COLO668 (cell line): Measurements from ENCODE around the gene WASF3.

Experiments
- DNase-seq: peaks from one replicate; lab custom pipeline; 2025; ENCODE audit not compliant: unreplicated experiment; lab: John Stamatoyannopoulos, UW

The WASF3 gene

DNA sequence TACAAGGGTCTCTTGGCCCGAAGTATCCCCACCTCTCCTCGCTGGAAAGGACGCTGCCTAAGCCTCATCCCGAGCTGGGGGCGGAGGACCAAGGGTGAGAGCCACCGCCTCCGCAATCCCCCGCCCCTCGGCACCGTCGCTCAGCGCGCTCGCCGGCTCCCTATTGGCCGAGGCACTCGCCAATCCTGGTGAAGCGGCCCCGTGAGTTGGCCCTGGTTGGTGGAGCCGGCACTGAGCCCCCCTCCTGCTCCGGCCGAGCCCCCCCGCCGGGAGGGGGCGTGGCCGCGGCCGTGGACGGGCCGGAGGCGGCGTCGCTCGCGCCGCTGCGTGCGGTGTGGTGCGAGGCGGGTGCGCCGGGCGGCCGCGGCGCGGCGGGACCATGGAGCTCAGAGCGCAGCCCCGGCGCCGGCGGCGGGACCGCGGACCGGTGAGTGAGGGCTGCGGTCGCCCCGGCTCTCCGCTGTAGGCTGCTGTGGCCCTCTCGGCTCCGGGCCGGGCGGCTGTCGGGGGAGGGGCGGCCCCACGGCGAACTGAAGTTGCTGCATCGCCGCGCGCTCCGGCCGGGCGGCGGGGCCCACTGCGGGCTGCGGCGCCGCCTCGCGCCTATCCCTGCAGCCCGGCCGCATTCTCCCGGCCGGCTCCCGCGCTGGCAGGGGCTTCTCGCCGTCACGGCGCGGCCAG lies at the start of gene WASF3:
Gene WASF3, plus strand, starts transcription at position 291 of the 681 bp plus-strand sequence. CDS start 84,588 bp downstream, outside the sequence.
- DNase-seq = peak; percentile 100

GRCh38 chr13:26508885-26509284 lies 48.6 kb upstream of the WASF3 start:
- no peak for DNase-seq

- DNase-seq = no peak
Observed at GRCh38 chr13:26509491-26509890, 48.0 kb upstream of the WASF3 start.

DNA sequence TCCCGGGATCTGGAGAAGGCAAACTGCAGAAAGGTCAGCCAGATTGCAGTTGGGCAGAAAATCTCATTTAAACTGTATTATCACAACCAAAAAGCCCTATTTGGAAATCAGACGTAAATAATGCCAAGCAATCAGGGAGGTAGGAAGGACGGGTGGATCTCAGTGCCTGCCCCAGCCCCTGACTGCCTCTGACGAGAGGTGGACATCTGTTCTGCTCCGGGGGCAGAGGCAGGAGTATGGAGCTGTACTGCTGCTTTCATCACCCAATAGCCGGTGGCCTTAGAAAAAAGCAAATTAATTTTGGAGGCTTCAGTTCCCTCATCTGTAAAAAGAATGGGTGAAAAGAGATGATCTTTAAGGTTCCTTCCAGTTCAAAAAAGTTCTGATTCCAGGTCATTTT lies 43.6 kb upstream of the WASF3 start:
- no peak for DNase-seq

- DNase-seq = no peak
Observed at GRCh38 chr13:26515721-26516120, 41.8 kb upstream of the WASF3 start.

DNA sequence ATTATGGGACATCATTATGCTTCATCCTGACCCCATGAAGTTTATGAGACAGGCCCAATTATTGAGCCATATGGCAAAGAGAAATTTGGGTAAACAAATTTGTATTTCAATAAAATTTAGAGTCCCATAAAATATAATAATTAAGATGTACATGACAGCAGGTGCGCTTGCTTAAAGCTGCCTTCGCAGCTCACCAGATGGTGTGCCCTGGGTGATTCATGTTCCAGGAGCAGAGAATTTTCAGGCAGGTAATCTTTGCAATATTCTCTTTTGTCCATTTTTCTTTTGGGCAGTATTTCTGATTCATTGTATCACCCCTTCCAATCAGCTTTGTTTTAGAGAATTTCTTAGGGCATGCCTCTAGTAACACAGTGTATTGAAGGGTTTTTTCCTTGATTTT lies 39.5 kb upstream of the WASF3 start:
- no peak for DNase-seq

DNA sequence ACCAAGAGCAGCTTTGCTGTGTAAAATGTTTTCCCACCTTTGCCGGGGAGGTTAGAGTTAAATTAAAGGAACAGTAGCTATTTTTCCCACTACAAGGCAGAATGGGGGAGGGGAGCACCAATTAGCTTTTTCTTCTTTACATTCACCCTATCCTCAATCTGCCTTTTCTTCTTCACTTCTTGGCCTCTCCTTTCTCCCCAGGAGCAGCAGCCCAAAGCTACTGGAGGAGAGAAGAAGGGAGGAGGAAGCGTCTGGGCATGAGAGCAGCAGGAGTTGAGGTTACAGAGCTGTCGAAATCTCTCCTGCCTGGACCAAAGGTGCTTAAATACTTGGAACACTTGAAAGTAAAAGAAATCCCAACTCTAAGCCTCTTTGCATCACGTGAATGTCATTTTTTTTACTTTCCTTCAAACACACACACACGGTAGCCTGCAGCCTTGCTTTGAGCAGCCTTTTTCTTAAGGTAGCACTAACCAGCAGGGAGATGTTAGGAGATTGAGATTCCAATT lies 39.0 kb upstream of the WASF3 start:
- DNase-seq = no peak

DNA sequence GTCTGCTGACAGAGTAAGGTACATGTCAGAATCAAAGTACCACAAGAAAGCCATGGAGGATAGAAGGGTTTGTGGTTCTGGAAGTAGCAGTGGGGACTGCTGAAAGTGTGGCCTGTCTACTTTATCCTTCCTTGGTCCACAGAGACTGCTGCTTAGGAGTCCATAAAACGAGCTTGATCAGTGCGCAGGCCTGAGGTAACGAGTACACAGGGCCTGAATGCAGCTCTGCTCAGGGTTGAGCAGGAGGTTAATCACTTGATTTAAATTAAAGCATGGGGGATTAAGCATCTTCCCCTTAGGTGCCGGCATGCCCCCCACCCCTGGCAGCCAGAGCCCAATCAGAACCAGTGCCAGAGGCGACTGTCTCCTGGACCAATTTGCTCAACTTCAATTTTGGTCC lies 34.9 kb upstream of the WASF3 start:
- DNase-seq = no peak

- no peak for DNase-seq
Observed at GRCh38 chr13:26523007-26523406, 34.5 kb upstream of the WASF3 start.

GRCh38 chr13:26525528-26525927 lies 32.0 kb upstream of the WASF3 start:
- no peak for DNase-seq

GRCh38 chr13:26526702-26527216 lies 30.7 kb upstream of the WASF3 start:
- DNase-seq = no peak

- DNase-seq = no peak
Observed at GRCh38 chr13:26528527-26528926, 29.0 kb upstream of the WASF3 start.

DNA sequence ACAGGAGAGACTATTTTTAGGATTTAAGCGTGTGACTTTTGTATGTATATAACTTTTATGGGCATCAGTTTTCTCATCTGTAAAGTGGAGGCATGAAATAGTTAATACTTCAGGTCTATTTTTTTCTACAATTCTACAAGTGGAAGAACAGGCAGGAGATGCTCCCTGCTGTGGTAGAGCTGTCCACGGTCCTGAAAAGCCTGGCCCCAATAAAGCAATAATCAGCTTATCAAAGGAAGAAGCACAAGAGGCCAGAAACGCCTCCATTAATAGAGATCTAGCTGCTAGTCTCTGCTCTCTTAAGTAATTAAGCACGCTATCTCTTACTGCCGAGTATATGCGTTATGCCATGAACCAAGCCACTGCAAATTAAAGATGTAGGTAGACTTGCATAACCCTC lies 28.0 kb upstream of the WASF3 start:
- no peak for DNase-seq

DNA sequence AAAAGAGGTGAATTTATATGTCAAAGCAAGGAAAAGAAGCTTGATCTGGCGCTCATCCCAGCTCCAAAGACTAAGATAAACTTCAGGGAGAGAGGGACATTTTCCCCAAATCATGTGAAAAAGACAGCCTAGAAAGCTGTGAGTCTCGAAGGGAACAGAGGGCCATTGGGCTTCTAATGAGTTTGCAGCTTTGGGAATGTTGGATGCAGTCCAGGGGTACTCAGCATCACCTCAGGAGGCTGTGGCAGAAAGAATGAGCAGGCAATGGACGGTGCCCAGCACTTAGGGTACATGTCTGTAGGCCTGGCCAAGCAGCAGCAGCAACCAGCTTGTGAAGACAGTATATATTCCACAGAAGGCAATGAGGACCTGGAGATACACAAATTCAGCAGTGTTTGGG lies 25.7 kb upstream of the WASF3 start:
- no peak for DNase-seq

GRCh38 chr13:26534036-26534726 lies 23.3 kb upstream of the WASF3 start:
- no peak for DNase-seq

- peak; percentile 69 for DNase-seq
Observed at GRCh38 chr13:26538363-26539317, 18.8 kb upstream of the WASF3 start.

GRCh38 chr13:26539738-26540292 lies 17.7 kb upstream of the WASF3 start:
- no peak for DNase-seq

DNA sequence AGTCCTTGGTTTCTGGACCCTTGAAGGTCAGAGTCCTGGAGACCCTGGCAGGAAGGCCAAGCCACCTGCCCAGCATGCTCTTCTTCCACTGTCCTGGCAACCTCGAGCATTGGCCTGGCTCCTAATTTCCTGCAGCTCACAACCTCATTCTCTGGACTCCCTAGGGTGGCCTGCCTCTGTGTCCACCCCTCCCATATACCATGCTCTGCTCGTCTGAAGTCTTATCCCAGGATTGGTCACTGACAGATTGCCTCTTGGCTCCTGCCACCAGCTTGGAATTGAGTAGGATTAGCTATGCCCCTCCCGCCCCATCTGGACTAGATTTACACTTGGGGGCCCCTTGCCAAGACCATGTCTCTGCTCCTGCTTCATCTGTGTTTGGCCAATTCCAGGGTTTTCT lies 17.1 kb upstream of the WASF3 start:
- no peak for DNase-seq

DNA sequence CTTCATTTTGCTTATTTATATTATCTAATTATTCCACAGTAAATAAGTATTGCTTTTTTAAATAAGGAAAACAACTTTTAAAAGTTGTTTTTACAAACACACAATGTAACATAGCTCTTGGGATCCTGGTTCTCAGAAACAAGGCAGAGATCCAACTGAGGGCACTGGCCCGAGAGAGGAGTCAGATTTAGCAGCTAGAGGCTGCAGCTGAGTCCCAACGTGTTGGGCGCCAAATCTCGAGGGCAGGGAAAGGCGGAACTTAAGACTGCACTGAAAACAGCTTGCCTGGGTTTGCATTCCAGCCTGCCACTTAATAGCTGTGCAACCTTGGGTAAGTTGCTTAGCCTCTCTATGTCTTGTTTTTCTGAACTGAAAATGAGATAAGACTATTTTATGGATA lies 16.4 kb upstream of the WASF3 start:
- DNase-seq = no peak

DNA sequence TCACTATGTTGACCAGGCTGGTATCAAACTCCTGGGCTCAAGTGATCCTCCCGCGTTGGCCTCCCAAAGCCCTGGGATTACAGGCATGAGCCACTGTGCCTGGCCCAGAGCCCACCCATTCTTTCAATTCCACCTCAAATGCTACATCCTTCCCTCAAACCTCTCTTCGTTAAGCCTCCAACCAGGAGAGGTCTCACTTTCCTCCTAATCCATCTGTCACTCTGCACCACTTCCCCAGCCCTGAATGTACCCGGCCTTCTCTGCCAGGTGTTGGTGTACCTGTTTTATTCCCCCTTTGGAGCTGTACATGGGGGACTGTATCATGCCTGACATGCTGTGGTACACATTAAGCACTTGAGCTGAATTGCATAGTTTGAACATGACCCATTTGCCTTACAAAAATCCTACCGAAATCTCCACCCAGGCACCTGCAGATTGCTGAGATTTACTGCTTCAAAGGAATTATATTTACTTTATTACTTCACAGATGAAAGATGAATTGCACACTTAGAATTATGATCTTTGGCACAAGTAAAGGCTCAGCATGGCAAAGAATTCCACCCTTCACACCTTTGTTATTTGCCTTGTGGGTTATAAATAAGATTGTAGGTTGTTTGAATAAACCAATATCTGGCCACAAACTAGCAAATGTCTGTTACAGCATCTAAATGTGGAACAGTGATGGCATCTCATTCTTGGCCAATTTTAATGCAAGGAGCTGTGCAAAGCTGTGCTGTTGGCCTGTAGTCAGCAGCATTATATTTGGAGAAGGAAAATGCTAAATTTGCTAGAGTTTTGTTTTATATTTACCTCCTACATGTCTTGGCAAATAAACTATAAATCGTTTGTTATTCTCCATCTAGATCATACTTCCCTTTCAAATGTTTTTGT lies 15.6 kb upstream of the WASF3 start:
- no peak for DNase-seq
